ENCODE measurements around the gene PCDH1.

GRCh38 chr5:141852448-141852847, 25.8 kb downstream of the PCDH1 start:
- TF ChIP-seq CTCF (conservative IDR thresholded peaks at IDR 0.05; ENCODE audit: low read depth, low read length): no peak
- no peak for TF ChIP-seq EZH2 (IDR thresholded peaks at IDR 0.05; ENCODE audit: borderline replicate concordance, low read depth, low read length, poor library complexity, severe bottlenecking)

All from A673 (cell line).